Left lung (tissue), 10 donors: ENCODE measurements around the gene GALNT4. TPM values are rescaled to one million over a fixed set of nuclear protein-coding genes. Genes with fewer than 3 reads are reported as not detected.

Source experiments
- ATAC-seq: fragments of 200-7000 bp; cut with Tn5 transposase; one replicate; pipeline ENCODE4 v1.9.1; 2020; ENCODE audit warnings: moderate library complexity
- DNase-seq, 4 donors: peaks; one replicate each; pipeline ENCODE4 v3.0.0-alpha.2; 2013 to 2020
- H3K27ac ChIP-seq, 2 donors: fragments of 200-600 bp; sonication (generic) in 1 of 2; one replicate each; pipeline versions ENCODE4 v1.5.0 to v1.8.0; 2020 to 2021
- H3K27me3 ChIP-seq, 2 donors: fragments of 200-600 bp; sonication (generic) in 1 of 2; one replicate each; pipeline versions ENCODE4 v1.5.0 to v1.8.0; 2020 to 2021
- H3K36me3 ChIP-seq, 2 donors: fragments of 200-600 bp; sonication (generic) in 1 of 2; one replicate each; pipeline versions ENCODE4 v1.5.0 to v1.8.0; 2020 to 2021
- H3K4me1 ChIP-seq, 2 donors: fragments of 200-600 bp; one replicate each; pipeline ENCODE4 v1.8.0; 2021
- H3K4me3 ChIP-seq, 2 donors: fragments of 200-600 bp; sonication (generic) in 1 of 2; one replicate each; pipeline versions ENCODE4 v1.5.0 to v1.8.0; 2020 to 2021; ENCODE audit warnings: mild to moderate bottlenecking in 1 of 2
- H3K9me3 ChIP-seq, 2 donors: fragments of 200-600 bp; sonication (generic) in 1 of 2; one replicate each; pipeline versions ENCODE4 v1.5.0 to v1.8.0; 2020 to 2021
- CTCF ChIP-seq, 2 donors: fragments of 200-600 bp; sonication (generic) in 1 of 2; IDR thresholded peaks; one replicate each; pipeline versions ENCODE4 v1.5.0 to v1.8.0; 2021; ENCODE audit warnings: antibody characterized with exemption in 2 of 2
- intact Hi-C, 2 donors: fragments of 100-400 bp; cut with DNase I; formaldehyde crosslinking; loops; one replicate each; pipeline versions ENCODE4 v1.11.2 to v1.14.2; 2022
- polyA plus RNA-seq, 6 donors: library from polyadenylated mRNA; unstranded; fragments of 120-200 nt; gene quantifications; one replicate each; pipeline ENCODE4 v1.2.1, GENCODE V29; 2013; ENCODE audit not compliant: insufficient read length in 6 of 6
- total RNA-seq, 2 donors: library from RNA; stranded (reverse); fragmentation: NEBNext Ultra II Directional; extraction: Animal tissue kit (Norgen Biotek cat#: 25700); gene quantifications; one replicate each; pipeline ENCODE4 v1.2.1, GENCODE V29; 2021
- donor health status: DM: no; HTN: yes; CAD: no.
- donor health status: DM: no; HTN: no; CAD: no.

Gene GALNT4
- total and polyA plus RNA-seq, 8 donors: 6.6 to 10.2 (median 7.9) TPM

GRCh38 chr12:89556976-89557375 lies 32.4 kb upstream of the GALNT4 start:
- Histone ChIP-seq H3K4me3 (no peak overlapping the region), H3K27ac (no peak overlapping the region), H3K4me1 (no peaks in the 10 kb centered on the region), H3K27me3 (no peaks in the 10 kb centered on the region), H3K36me3 (no peaks in the 10 kb centered on the region), H3K9me3 (no peaks in the 10 kb centered on the region)
- no peak for TF ChIP-seq CTCF (IDR thresholded peaks at IDR 0.05)
- intact Hi-C loops: no loop called here
- ATAC-seq (no peak), DNase-seq (no peak)

- no peaks in the 10 kb centered on the region for H3K4me1 ChIP-seq
- H3K4me3 ChIP-seq: no peak overlapping the region
- no peaks in the 10 kb centered on the region for H3K36me3 ChIP-seq
- H3K9me3 ChIP-seq: no peaks in the 10 kb centered on the region
- intact Hi-C loops: no loop called here
- ATAC-seq: no peak
- H3K27ac ChIP-seq: no peak overlapping the region
- no peak for TF ChIP-seq CTCF (IDR thresholded peaks at IDR 0.05)
- no peak for DNase-seq
- no peaks in the 10 kb centered on the region for H3K27me3 ChIP-seq
These were observed 27.8 kb upstream of the GALNT4 start for GRCh38 chr12:89552376-89552775.

GRCh38 chr12:89551747-89552146 lies 27.2 kb upstream of the GALNT4 start:
- Histone ChIP-seq H3K9me3 (no peaks in the 10 kb centered on the region), H3K36me3 (no peaks in the 10 kb centered on the region), H3K4me1 (no peaks in the 10 kb centered on the region), H3K27ac (no peak overlapping the region), H3K27me3 (no peaks in the 10 kb centered on the region), H3K4me3 (no peak overlapping the region)
- ATAC-seq: no peak
- DNase-seq: no peak
- no peak for TF ChIP-seq CTCF (IDR thresholded peaks at IDR 0.05)
- intact Hi-C loops: no loop called here

- Histone ChIP-seq H3K27me3 (no peaks in the 10 kb centered on the region), H3K36me3 (no peaks in the 10 kb centered on the region), H3K27ac (no peak overlapping the region), H3K4me3 (no peak overlapping the region), H3K4me1 (peaks cover 0 to 27% of the 10 kb centered on the region in 2 donors), H3K9me3 (no peaks in the 10 kb centered on the region)
- TF ChIP-seq CTCF (IDR thresholded peaks at IDR 0.05): no peak
- ATAC-seq (no peak), DNase-seq (no peak)
- intact Hi-C loops: no loop called here
These were observed 22.5 kb upstream of the GALNT4 start for GRCh38 chr12:89547101-89547500.

- Histone ChIP-seq H3K36me3 (no peaks in the 10 kb centered on the region), H3K4me1 (peaks cover 0 to 27% of the 10 kb centered on the region in 2 donors), H3K27ac (no peak overlapping the region), H3K9me3 (no peaks in the 10 kb centered on the region), H3K4me3 (no peak overlapping the region), H3K27me3 (no peaks in the 10 kb centered on the region)
- intact Hi-C loops: no loop called here
- TF ChIP-seq CTCF (IDR thresholded peaks at IDR 0.05): no peak
- DNase-seq: no peak
- ATAC-seq: no peak
These were observed 21.6 kb upstream of the GALNT4 start for GRCh38 chr12:89546151-89546550.
